Heart left ventricle (tissue), 16 donors: Measurements from ENCODE around the gene MVB12B. TPM values are rescaled to one million over a fixed set of nuclear protein-coding genes. Genes with fewer than 3 reads are reported as not detected.

Source experiments
- ATAC-seq, 4 donors: fragments of 200-7000 bp; cut with Tn5 transposase; one replicate each; pipeline ENCODE4 v1.9.1; 2020 to 2022; ENCODE audit warnings: moderate library complexity in 4 of 4, mild to moderate bottlenecking in 3 of 4, moderate number of reproducible peaks in 1 of 4
- DNase-seq, 5 donors: peaks; one replicate each; pipeline ENCODE4 v3.0.0-alpha.2; 2020
- H3K27ac ChIP-seq, 12 donors: fragments of 200-600 bp; sonication (generic) in 4 of 12; one replicate each; pipeline versions ENCODE4 v1.5.0 to v1.8.0; 2016 to 2022; ENCODE audit warnings: mild to moderate bottlenecking in 2 of 12
- H3K27me3 ChIP-seq, 9 donors: fragments of 200-600 bp; sonication (generic) in 2 of 9; one replicate each; pipeline versions ENCODE4 v1.5.1 to v1.8.0; 2016 to 2022; ENCODE audit warnings: mild to moderate bottlenecking in 3 of 9
- H3K36me3 ChIP-seq, 9 donors: fragments of 200-600 bp; sonication (generic) in 2 of 9; one replicate each; pipeline versions ENCODE4 v1.5.0 to v1.8.0; 2018 to 2022; ENCODE audit warnings: mild to moderate bottlenecking in 2 of 9
- H3K4me1 ChIP-seq, 12 donors: fragments of 200-600 bp; sonication (generic) in 4 of 12; one replicate each; pipeline versions ENCODE4 v1.5.0 to v1.8.0; 2016 to 2022; ENCODE audit warnings: mild to moderate bottlenecking in 3 of 12
- H3K4me3 ChIP-seq, 12 donors: fragments of 200-600 bp; sonication (generic) in 4 of 12; one replicate each; pipeline versions ENCODE4 v1.5.0 to v1.8.0; 2017 to 2022; ENCODE audit warnings: mild to moderate bottlenecking in 9 of 12, moderate library complexity in 4 of 12
- H3K9me3 ChIP-seq, 12 donors: fragments of 200-600 bp; sonication (generic) in 4 of 12; one replicate each; pipeline versions ENCODE4 v1.5.0 to v1.8.0; 2016 to 2022; ENCODE audit warnings: mild to moderate bottlenecking in 1 of 12
- CTCF ChIP-seq, 12 donors: fragments of 200-600 bp; sonication (generic) in 4 of 12; IDR thresholded peaks; one replicate each; pipeline versions ENCODE4 v1.5.0 to v1.8.0; 2018 to 2022; ENCODE audit warnings: antibody characterized with exemption in 12 of 12, mild to moderate bottlenecking in 5 of 12
- POLR2A ChIP-seq, 2 donors: fragments of 450-650 bp; IDR thresholded peaks; one replicate each; pipeline ENCODE4 v1.6.1; 2017; ENCODE audit warnings: antibody characterized with exemption in 2 of 2, mild to moderate bottlenecking in 2 of 2, moderate library complexity in 2 of 2
- WGBS, 4 donors: extraction: QIAGEN DNeasy Blood & Tissue Kit in 2 of 4; methylation state at CpG; one replicate each; pipeline versions ENCODE4 v1.1.5 to v1.1.7; 2013 to 2018; 5-methylcytosine and 5-hydroxymethylcytosine counted together
- intact Hi-C, 10 donors: fragments of 100-400 bp; cut with DNase I; formaldehyde crosslinking; loops; one replicate each; pipeline versions ENCODE4 v1.11.1 to v1.14.2; 2022
- polyA plus RNA-seq, 2 donors: library from polyadenylated mRNA; stranded (reverse); fragments of 200-250 nt; gene quantifications; one replicate each; pipeline ENCODE4 v1.2.3, GENCODE V29; 2013
- total RNA-seq, 9 donors: library from RNA; depleted of rRNA in 2 of 9; stranded (reverse); fragments of >200 nt in 2 of 9; fragmentation: NEBNext Ultra II Directional in 3 of 9; extraction: Animal tissue kit (Norgen Biotek cat#: 25700) in 3 of 9; gene quantifications; one replicate each; pipeline versions ENCODE4 v1.1.0 to v1.2.4, GENCODE V29; 2016 to 2023
- donor health status: ischemic (EF 13 %, LVEDD 7.1; RV severe dilation, severe dysfunction).
- donor health status: healthy with polysubstance abuse.
- donor health status: DM: no; HTN: yes; CAD: no.
- donor health status: DM: no; HTN: no; CAD: no.
- donor health status: ischemic (EF 25% LVEDD 6.9; RV normal size, moderate dysfunction).
- donor health status: ischemic (EF 25% LVEDD 5.7; RV mildly dilated, moderate dysfunction).
- donor health status: healthy.
- donor health status: DM: yes; HTN: yes; CAD: no.
- donor health status: ischemic (EF 35%, LVEDD 5.7; RV mildly dilated, moderate dysfunction).
- donor health status: nonischemic (EF 11% LVEDD 7.7; RV severe dilation, severe dysfunction).
- donor health status: DM: yes; HTN: yes; CAD: no.
- donor health status: PGD.
- donor health status: ischemic (EF 29% LVEDD 5.4; RV normal size, mild dysfunction).
- donor health status: nonischemic (EF 23%, LVEDD 6.1; RV moderate dilation, normal function).

MVB12B gene
- total and polyA plus RNA-seq, 11 donors = 4.9 to 16.2 (median 11.0) TPM

DNA sequence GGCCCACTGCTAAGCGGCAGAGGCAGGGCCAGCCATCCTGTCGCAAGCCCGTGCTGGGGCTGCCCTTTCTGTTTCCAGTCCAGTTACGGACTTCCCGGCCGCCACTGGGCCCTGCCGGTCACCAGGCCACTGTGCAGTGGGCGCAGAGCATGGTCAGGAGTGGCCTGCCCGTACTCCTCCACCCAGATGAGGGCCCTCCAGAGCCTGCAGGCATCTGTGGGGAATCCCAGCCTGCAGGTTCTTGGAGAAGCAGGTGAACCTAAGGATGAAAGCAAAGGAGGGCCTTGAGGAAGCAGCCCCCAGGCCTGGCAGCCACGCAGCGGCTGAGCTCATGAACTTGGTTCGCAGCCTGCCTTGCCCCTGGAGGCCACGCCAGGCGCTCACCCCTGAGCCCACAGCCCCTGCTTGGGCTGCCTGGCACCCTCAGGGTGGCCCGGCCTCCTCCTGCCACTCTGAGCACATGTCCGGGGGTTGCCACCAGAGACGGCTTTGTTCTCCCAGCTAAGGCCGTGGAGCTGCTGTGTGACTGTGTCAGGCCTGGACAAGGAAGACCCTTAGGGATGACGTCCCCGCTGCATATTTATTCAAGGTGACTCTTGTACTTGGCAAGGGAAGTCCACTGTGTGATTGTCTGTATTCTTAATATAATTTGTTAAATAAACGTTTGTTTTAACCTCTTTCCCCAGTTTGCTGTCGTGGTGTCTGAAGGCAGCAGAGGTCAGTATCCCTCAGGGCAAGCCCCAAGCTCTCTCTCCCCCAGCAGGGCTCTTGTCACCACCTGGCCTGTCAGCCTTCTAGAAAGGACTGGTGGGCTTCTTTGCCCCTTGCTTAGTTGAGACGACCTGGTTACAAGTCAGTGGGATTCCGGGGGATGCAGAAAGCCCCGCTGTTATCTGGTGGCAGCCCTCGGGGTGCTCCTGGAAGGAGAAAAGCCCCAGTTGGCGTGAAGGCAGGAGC lies 180.0 kb downstream of the MVB12B start:
- no peak overlapping the region for H3K4me3 ChIP-seq
- 80 to 89% (median 84%) methylated on average over 14 to 27 of the region's 27 CpGs for whole genome bisulfite sequencing, 4 donors
- TF ChIP-seq POLR2A (IDR thresholded peaks at IDR 0.05) = no peak
- no peak for TF ChIP-seq CTCF (IDR thresholded peaks at IDR 0.05)
- no peaks in the 10 kb centered on the region for H3K9me3 ChIP-seq
- peaks cover 0 to 19% (median 3%) of the 10 kb centered on the region in 9 donors for H3K36me3 ChIP-seq
- H3K4me1 ChIP-seq = no peaks in the 10 kb centered on the region
- peaks cover 0 to 10% (median 0%) of the 10 kb centered on the region in 9 donors for H3K27me3 ChIP-seq
- intact Hi-C loops = loop anchor here in 5 of 10 donors (10.0 kb wide), 2 partner anchors 178 to 188 kb away; no protein-coding TSS in a partner anchor
- peak in 1 of 5 donors; percentile 40 for DNase-seq
- no peak overlapping the region for H3K27ac ChIP-seq
- no peak for ATAC-seq

- no peak overlapping the region for H3K27ac ChIP-seq
- 74 to 82% (median 78%) methylated on average over 21 to 26 of the region's 26 CpGs for WGBS, 4 donors
- ATAC-seq = no peak
These were observed 180.9 kb downstream of the MVB12B start for GRCh38 chr9:126507318-126508109.

DNA sequence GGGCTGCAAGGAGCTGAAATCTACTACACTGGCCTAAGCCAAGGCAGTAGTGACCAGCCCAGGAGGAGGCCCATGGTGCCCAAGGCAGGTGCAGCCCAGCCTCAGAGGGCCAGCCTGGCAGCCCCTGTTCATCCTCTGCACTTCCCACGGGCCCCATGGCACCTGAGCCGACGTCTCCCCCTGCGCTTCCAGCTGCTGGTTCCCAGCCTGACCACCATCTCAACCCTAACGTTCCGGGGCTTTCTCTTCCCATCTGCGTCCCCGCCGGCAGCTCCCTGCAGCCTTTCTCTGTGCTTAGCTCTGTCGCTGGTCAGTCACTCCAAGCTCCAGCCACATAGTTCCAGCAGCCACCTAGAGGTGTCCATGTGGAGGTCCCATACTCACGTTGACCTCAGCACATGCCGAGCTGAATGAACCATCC lies 181.6 kb downstream of the MVB12B start:
- no peak for TF ChIP-seq POLR2A (IDR thresholded peaks at IDR 0.05)
- no peak for TF ChIP-seq CTCF (IDR thresholded peaks at IDR 0.05)
- intact Hi-C loops = loop anchor here in 5 of 10 donors (10.0 kb wide), 2 partner anchors 177 to 187 kb away; no protein-coding TSS in a partner anchor
- H3K4me3 ChIP-seq = no peak overlapping the region
- no peak overlapping the region for H3K27ac ChIP-seq
- H3K4me1 ChIP-seq = no peaks in the 10 kb centered on the region
- no peak for DNase-seq
- H3K9me3 ChIP-seq = no peaks in the 10 kb centered on the region
- no peak for ATAC-seq
- H3K36me3 ChIP-seq = peaks cover 0 to 18% (median 3%) of the 10 kb centered on the region in 9 donors
- WGBS, 4 donors = 75 to 82% (median 79%) methylated on average over 12 of the region's 12 CpGs
- peaks cover 0 to 23% (median 2%) of the 10 kb centered on the region in 9 donors for H3K27me3 ChIP-seq

More at GRCh38 chr9:126507318-126508109, 180.9 kb downstream of the MVB12B start:
- no peak overlapping the region for H3K4me3 ChIP-seq
- TF ChIP-seq POLR2A (IDR thresholded peaks at IDR 0.05) = no peak
- no peak for TF ChIP-seq CTCF (IDR thresholded peaks at IDR 0.05)
- intact Hi-C loops = loop anchor here in 5 of 10 donors (10.0 kb wide), 2 partner anchors 177 to 187 kb away; no protein-coding TSS in a partner anchor
- no peaks in the 10 kb centered on the region for H3K4me1 ChIP-seq
- DNase-seq = no peak
- no peaks in the 10 kb centered on the region for H3K9me3 ChIP-seq
- H3K27me3 ChIP-seq = peaks cover 0 to 16% (median 0%) of the 10 kb centered on the region in 9 donors
- H3K36me3 ChIP-seq = peaks cover 0 to 19% (median 3%) of the 10 kb centered on the region in 9 donors
